ENCODE results near the gene LRRC18.

- TF ChIP-seq TAF1 (IDR thresholded peaks at IDR 0.05; ENCODE audit: low read depth, low read length) (no peak), POLR2AphosphoS5 (IDR thresholded peaks at IDR 0.05; ENCODE audit: low read depth, low read length) (no peak), POU2F2 (IDR thresholded peaks at IDR 0.05; ENCODE audit: low read depth, low read length) (no peak), POLR2A (IDR thresholded peaks at IDR 0.05; ENCODE audit: low read depth, low read length) (no peak), SPI1 (IDR thresholded peaks at IDR 0.05; ENCODE audit: low read depth, low read length) (no peak), PAX5 (IDR thresholded peaks at IDR 0.05; ENCODE audit: insufficient read depth, low read length, severe bottlenecking) (no peak)
Observed at GRCh38 chr10:48896756-48897440, 42.7 kb downstream of the LRRC18 start.

Data from GM12891 (cell line).